Body of pancreas (tissue), 4 donors: Measurements from ENCODE around the gene BCKDHB. TPM values are rescaled to one million over a fixed set of nuclear protein-coding genes. Genes with fewer than 3 reads are reported as not detected.
"Not testable (repeated sequence)": the region's sequence is repeated elsewhere in the genome, so short reads cannot be mapped to it uniquely, and the experiment has no call there.

Source experiments
- ATAC-seq: fragments of 150-250 bp; one replicate; pipeline ENCODE4 v1.9.1; 2016
- DNase-seq, 4 donors: peaks; one replicate each; pipeline ENCODE4 v3.0.0-alpha.2; 2019
- H3K27ac ChIP-seq, 4 donors: fragments of 200-600 bp; sonication (generic); 1 replicate in 3 of 4; 2 replicates in 1 of 4; pipeline versions ENCODE4 v1.5.1 to v1.6.1; 2016 to 2019; ENCODE audit warnings: mild to moderate bottlenecking in 1 of 4, mixed read lengths in 1 of 4, moderate library complexity in 1 of 4
- H3K27me3 ChIP-seq, 2 donors: fragments of 200-600 bp; sonication (generic); one replicate each; pipeline ENCODE4 v1.6.0; 2016; ENCODE audit warnings: mild to moderate bottlenecking in 1 of 2
- H3K36me3 ChIP-seq, 2 donors: fragments of 200-600 bp; sonication (generic); replicated peaks in 1 of 2; 2 replicates each; pipeline ENCODE4 v1.5.1; 2016; ENCODE audit warnings: low read depth in 2 of 2; ENCODE audit not compliant: insufficient read depth in 1 of 2
- H3K4me1 ChIP-seq: fragments of 200-600 bp; sonication (generic); one replicate; pipeline ENCODE4 v1.6.0; 2016
- H3K4me3 ChIP-seq, 2 donors: fragments of 200-600 bp; sonication (generic); 1 replicate in 1 of 2; 2 replicates in 1 of 2; pipeline ENCODE4 v1.5.1; 2016 to 2019
- H3K9me3 ChIP-seq, 3 donors: fragments of 200-600 bp; sonication (generic); 1 replicate in 2 of 3; 2 replicates in 1 of 3; pipeline ENCODE4 v1.5.1; 2016
- POLR2A ChIP-seq, 3 donors: fragments of 450-650 bp; IDR thresholded peaks; one replicate each; pipeline ENCODE4 v1.6.1; 2016; ENCODE audit warnings: antibody characterized with exemption in 3 of 3, mild to moderate bottlenecking in 2 of 3
- WGBS, 2 donors: methylation state at CpG; one replicate each; pipeline ENCODE4 v1.1.5; 2017; 5-methylcytosine and 5-hydroxymethylcytosine counted together
- intact Hi-C: fragments of 100-400 bp; cut with DNase I; formaldehyde crosslinking; loops from one replicate; pipeline ENCODE4 v1.15.1; 2023
- total RNA-seq, 2 donors: library from RNA; depleted of rRNA; stranded (reverse); fragments of >200 nt; gene quantifications; one replicate each; pipeline ENCODE4 v1.1.0, GENCODE V29; 2016
- TF ChIP-seq, protein P1 (sequence below), 7 experiments: fragments of 450-650 bp in 4 of 7; fragments of 200-600 bp in 3 of 7; sonication (generic) in 3 of 7; IDR thresholded peaks; one replicate each; pipeline ENCODE4 v1.5.1; 2016 to 2019; ENCODE audit warnings: antibody characterized with exemption in 7 of 7

Gene BCKDHB
- total RNA-seq, 2 donors from 2014 or later = 11.5 to 14.8 TPM

- Histone ChIP-seq H3K4me1 (no peaks in the 10 kb centered on the region), H3K9me3 (peaks cover 0 to 1% (median 0%) of the 10 kb centered on the region in 3 donors), H3K36me3 (no peaks in the 10 kb centered on the region), H3K27ac (no peak overlapping the region), H3K27me3 (no peaks in the 10 kb centered on the region), H3K4me3 (no peak overlapping the region)
- intact Hi-C loops = no loop called here
- DNase-seq = no peak
- TF ChIP-seq, protein P1, sequence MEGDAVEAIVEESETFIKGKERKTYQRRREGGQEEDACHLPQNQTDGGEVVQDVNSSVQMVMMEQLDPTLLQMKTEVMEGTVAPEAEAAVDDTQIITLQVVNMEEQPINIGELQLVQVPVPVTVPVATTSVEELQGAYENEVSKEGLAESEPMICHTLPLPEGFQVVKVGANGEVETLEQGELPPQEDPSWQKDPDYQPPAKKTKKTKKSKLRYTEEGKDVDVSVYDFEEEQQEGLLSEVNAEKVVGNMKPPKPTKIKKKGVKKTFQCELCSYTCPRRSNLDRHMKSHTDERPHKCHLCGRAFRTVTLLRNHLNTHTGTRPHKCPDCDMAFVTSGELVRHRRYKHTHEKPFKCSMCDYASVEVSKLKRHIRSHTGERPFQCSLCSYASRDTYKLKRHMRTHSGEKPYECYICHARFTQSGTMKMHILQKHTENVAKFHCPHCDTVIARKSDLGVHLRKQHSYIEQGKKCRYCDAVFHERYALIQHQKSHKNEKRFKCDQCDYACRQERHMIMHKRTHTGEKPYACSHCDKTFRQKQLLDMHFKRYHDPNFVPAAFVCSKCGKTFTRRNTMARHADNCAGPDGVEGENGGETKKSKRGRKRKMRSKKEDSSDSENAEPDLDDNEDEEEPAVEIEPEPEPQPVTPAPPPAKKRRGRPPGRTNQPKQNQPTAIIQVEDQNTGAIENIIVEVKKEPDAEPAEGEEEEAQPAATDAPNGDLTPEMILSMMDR (IDR thresholded peaks at IDR 0.05) = no peak
- TF ChIP-seq POLR2A (IDR thresholded peaks at IDR 0.05) = no peak
- ATAC-seq = no peak
- WGBS, 2 donors = 88 to 90% methylated on average over 4 of the region's 4 CpGs
Observed at GRCh38 chr6:80205404-80205803, 98.9 kb downstream of the BCKDHB start.

GRCh38 chr6:80206758-80207157 lies 100.3 kb downstream of the BCKDHB start:
- no peak for DNase-seq
- intact Hi-C loops = no loop called here
- ATAC-seq = no peak
- no peaks in the 10 kb centered on the region for H3K27me3 ChIP-seq
- no peak overlapping the region for H3K27ac ChIP-seq
- TF ChIP-seq, protein P1 (IDR thresholded peaks at IDR 0.05) = no peak
- no peak for TF ChIP-seq POLR2A (IDR thresholded peaks at IDR 0.05)
- no peak overlapping the region for H3K4me3 ChIP-seq
- H3K9me3 ChIP-seq = peaks cover 0 to 3% (median 0%) of the 10 kb centered on the region in 3 donors
- H3K36me3 ChIP-seq = no peaks in the 10 kb centered on the region
- peaks cover 1% of the 10 kb centered on the region for H3K4me1 ChIP-seq

GRCh38 chr6:80209430-80209829 lies 103.0 kb downstream of the BCKDHB start:
- H3K27ac ChIP-seq = no peak overlapping the region
- H3K36me3 ChIP-seq = no peaks in the 10 kb centered on the region
- WGBS, 2 donors = 45 to 59% methylated on average over 1 of the region's 1 CpG
- H3K4me1 ChIP-seq = peaks cover 6% of the 10 kb centered on the region
- ATAC-seq (no peak), DNase-seq (no peak)
- H3K27me3 ChIP-seq = no peaks in the 10 kb centered on the region
- no peak overlapping the region for H3K4me3 ChIP-seq
- intact Hi-C loops = no loop called here
- H3K9me3 ChIP-seq = peaks cover 0 to 3% (median 0%) of the 10 kb centered on the region in 3 donors
- TF ChIP-seq, protein P1 (IDR thresholded peaks at IDR 0.05) = no peak
- no peak for TF ChIP-seq POLR2A (IDR thresholded peaks at IDR 0.05)

- no peak for TF ChIP-seq POLR2A (IDR thresholded peaks at IDR 0.05)
- TF ChIP-seq, protein P1 (IDR thresholded peaks at IDR 0.05) = no peak
- intact Hi-C loops = no loop called here
- DNase-seq (no peak), ATAC-seq (no peak)
- 61 to 63% methylated on average over 3 of the region's 3 CpGs for WGBS, 2 donors
- H3K27ac ChIP-seq = no peak overlapping the region
- H3K9me3 ChIP-seq = peaks cover 0 to 3% (median 0%) of the 10 kb centered on the region in 3 donors
- H3K36me3 ChIP-seq = no peaks in the 10 kb centered on the region
- H3K27me3 ChIP-seq = no peaks in the 10 kb centered on the region
- H3K4me1 ChIP-seq = peaks cover 6% of the 10 kb centered on the region
- H3K4me3 ChIP-seq = no peak overlapping the region
Observed at GRCh38 chr6:80210618-80211017, 104.1 kb downstream of the BCKDHB start.

DNA sequence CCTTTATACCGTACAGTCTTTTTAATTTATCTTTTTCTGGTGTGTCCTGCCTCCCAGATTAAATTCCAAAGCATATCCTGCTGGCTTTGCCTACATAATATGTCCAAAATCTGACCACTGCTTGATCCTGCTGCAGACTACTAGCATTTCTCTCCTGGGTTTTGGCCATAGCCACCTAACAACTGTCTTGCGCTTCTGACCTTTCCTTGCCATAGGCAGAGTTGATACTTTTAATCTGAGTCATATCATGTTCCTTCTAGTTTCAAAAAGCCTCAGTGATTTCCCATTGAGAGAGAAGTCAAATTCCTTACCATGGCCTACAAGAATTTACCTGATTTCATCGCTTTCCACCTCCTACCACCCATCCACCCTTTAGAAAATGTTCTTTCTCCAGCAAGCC lies 104.8 kb downstream of the BCKDHB start:
- intact Hi-C loops = no loop called here
- TF ChIP-seq, protein P1 (IDR thresholded peaks at IDR 0.05) = no peak
- TF ChIP-seq POLR2A (IDR thresholded peaks at IDR 0.05) = no peak
- no peaks in the 10 kb centered on the region for H3K27me3 ChIP-seq
- no peak for ATAC-seq
- peaks cover 0 to 3% (median 0%) of the 10 kb centered on the region in 3 donors for H3K9me3 ChIP-seq
- no peaks in the 10 kb centered on the region for H3K36me3 ChIP-seq
- DNase-seq = no peak
- no peak overlapping the region for H3K27ac ChIP-seq
- 94 to 98% methylated on average over 3 of the region's 3 CpGs for WGBS, 2 donors
- H3K4me1 ChIP-seq = peaks cover 6% of the 10 kb centered on the region
- H3K4me3 ChIP-seq = no peak overlapping the region

- H3K36me3 ChIP-seq, H3K9me3 ChIP-seq, ATAC-seq, H3K4me3 ChIP-seq, H3K27ac ChIP-seq, DNase-seq, H3K27me3 ChIP-seq, intact Hi-C loops, H3K4me1 ChIP-seq: not testable (repeated sequence)
- WGBS, 2 donors = 35 to 41% methylated on average over 4 of the region's 4 CpGs
Observed at GRCh38 chr6:80211890-80212289, 105.4 kb downstream of the BCKDHB start.
